PFSK-1 (cell line): ENCODE measurements around the gene DIP2C.

Experiments used
- POLR2AphosphoS5 ChIP-seq: IDR thresholded peaks from 2 replicates; pipeline ENCODE4 v1.6.1; 2012; ENCODE audit warnings: low read depth, mild to moderate bottlenecking, control low read depth, low read length, moderate library complexity
- SIN3A ChIP-seq: IDR thresholded peaks from 2 replicates; pipeline ENCODE4 v1.6.1; 2012; ENCODE audit warnings: mild to moderate bottlenecking, low read length, moderate library complexity, borderline replicate concordance; ENCODE audit not compliant: insufficient read depth
- TAF1 ChIP-seq: IDR thresholded peaks from 2 replicates; pipeline ENCODE4 v1.6.1; 2012; ENCODE audit warnings: low read length, control low read depth, borderline replicate concordance; ENCODE audit not compliant: insufficient read depth

DNA sequence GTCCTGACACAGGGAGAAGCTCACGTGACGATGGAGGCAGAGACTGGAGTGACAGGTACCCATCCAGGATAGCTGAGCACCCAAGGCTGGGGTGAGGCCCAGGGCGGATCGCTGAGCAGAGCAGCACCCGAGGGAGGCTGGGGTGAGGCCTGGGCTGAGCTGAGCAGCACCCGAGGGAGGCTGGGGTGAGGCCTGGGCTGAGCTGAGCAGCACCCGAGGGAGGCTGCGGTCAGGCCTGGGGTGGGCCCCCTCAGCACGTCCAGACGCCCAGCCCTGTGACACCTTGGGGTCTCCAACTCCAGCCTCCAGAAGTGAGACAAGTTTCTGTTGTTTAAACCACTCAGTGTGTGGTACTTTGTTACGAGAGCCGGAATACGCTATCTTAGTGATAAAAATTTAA, 318.0 kb downstream of the DIP2C start:
- TF ChIP-seq POLR2AphosphoS5 (no peak), TAF1 (no peak), SIN3A (no peak)
